Stimulated activated naive CD8-positive, alpha-beta T cell treated with anti-CD3 and anti-CD28 coated beads, Interleukin-15, Interleukin-2, amounts not matched to agents 100 ng/mL and 50 ng/mL, for 24 hours (primary cell): ENCODE results near the gene NLGN4Y.

ENCODE experiments used
- H3K27ac Mint-ChIP-seq: one replicate; pipeline ENCODE4 v1.8.0; 2021; ENCODE audit warnings: mild to moderate bottlenecking, mixed read lengths
- H3K27me3 Mint-ChIP-seq: one replicate; pipeline ENCODE4 v1.8.0; 2021; ENCODE audit warnings: mixed read lengths
- H3K36me3 Mint-ChIP-seq: one replicate; pipeline ENCODE4 v1.8.0; 2021; ENCODE audit warnings: low read depth, mixed read lengths
- H3K4me1 Mint-ChIP-seq: one replicate; pipeline ENCODE4 v1.8.0; 2021; ENCODE audit warnings: low read depth, mixed read lengths
- H3K4me3 Mint-ChIP-seq: one replicate; pipeline ENCODE4 v1.8.0; 2021; ENCODE audit warnings: mild to moderate bottlenecking, mixed read lengths
- H3K9me3 Mint-ChIP-seq: one replicate; pipeline ENCODE4 v1.8.0; 2021; ENCODE audit warnings: mixed read lengths

The NLGN4Y gene

GRCh38 chrY:14524272-14525231 is at the start of gene NLGN4Y:
TSS of gene NLGN4Y (plus strand) at chrY:14524529. CDS start at chrY:14622120, 97,591 bp downstream.
- no peaks in the 10 kb centered on the region for H3K36me3 Mint-ChIP-seq
- no peaks in the 10 kb centered on the region for H3K4me1 Mint-ChIP-seq
- H3K27ac Mint-ChIP-seq: no peak within 1 kb of the TSS
- peak within 1 kb of the TSS; percentile 72 for H3K4me3 Mint-ChIP-seq
- no peaks in the 10 kb centered on the region for H3K9me3 Mint-ChIP-seq
- H3K27me3 Mint-ChIP-seq: peaks cover 28% of the 10 kb centered on the region

DNA sequence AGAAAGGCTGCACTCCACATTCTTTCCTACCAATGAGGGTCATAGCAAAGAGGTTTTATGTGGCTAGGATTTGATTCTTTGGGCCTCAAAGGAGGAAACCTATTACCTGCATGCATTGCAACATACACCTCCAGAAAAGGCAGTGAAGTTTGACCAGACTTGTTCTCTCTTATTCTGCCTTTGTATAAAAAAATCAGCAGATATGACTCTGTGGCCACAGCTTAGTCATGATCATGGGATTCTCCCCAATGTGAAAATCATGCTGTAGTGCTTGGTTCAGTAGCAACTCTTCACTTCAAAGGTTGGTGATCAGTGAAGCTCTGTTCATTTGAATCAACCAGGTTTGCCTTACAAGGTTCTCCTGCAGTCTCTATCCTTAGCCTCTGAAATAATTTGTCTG is 38.4 kb upstream of the NLGN4Y start:
- Mint-ChIP-seq H3K4me1 (no peaks in the 10 kb centered on the region), H3K9me3 (no peaks in the 10 kb centered on the region), H3K27me3 (no peaks in the 10 kb centered on the region), H3K27ac (no peak overlapping the region), H3K4me3 (no peak overlapping the region), H3K36me3 (no peaks in the 10 kb centered on the region)

DNA sequence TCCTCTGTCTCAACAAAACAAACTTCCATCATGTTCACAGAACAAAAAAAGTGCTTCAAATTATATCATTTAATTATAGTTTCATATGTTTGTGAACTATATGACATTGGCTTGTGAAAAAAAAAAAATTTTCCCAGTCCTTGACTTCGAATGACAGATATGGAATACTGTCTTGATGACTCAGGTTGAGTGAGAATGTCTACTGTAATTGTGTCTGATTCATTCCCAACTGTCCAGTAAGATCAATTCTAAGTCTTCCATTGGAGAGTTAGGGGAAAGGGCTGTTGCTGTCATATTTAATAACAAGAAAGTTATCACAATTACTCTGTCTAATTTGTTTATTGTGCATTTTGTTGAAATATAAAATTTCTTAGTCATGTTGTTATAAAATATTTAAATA is 34.1 kb upstream of the NLGN4Y start:
- Mint-ChIP-seq H3K27ac (no peak overlapping the region), H3K4me1 (no peaks in the 10 kb centered on the region), H3K36me3 (no peaks in the 10 kb centered on the region), H3K9me3 (no peaks in the 10 kb centered on the region), H3K4me3 (no peak overlapping the region), H3K27me3 (no peaks in the 10 kb centered on the region)

DNA sequence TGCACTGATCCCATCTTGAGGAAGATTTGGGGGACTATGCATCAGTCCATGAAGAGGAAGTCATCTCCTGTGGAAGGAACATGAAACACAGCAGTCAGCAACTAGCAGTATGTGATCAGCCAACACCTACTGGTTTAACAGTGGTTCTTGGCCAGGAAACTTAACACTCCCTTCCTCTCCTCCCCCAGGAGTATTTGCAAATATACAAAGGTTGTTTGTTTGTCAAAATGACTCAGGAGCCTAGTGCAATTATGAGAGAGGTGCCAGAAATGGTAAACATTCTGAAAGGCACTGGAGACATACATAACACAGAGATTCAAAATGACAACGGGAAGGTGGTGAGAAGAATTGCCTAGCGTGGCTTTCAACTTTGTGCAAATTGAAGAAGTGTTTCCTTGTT is 26.3 kb upstream of the NLGN4Y start:
- Mint-ChIP-seq H3K9me3 (no peaks in the 10 kb centered on the region), H3K27ac (no peak overlapping the region), H3K4me1 (no peaks in the 10 kb centered on the region), H3K36me3 (no peaks in the 10 kb centered on the region), H3K4me3 (no peak overlapping the region), H3K27me3 (no peaks in the 10 kb centered on the region)

GRCh38 chrY:14504592-14504991 is 19.7 kb upstream of the NLGN4Y start:
- Mint-ChIP-seq H3K36me3 (no peaks in the 10 kb centered on the region), H3K9me3 (peaks cover 4% of the 10 kb centered on the region), H3K4me3 (no peak overlapping the region), H3K27me3 (no peaks in the 10 kb centered on the region), H3K4me1 (no peaks in the 10 kb centered on the region), H3K27ac (no peak overlapping the region)

DNA sequence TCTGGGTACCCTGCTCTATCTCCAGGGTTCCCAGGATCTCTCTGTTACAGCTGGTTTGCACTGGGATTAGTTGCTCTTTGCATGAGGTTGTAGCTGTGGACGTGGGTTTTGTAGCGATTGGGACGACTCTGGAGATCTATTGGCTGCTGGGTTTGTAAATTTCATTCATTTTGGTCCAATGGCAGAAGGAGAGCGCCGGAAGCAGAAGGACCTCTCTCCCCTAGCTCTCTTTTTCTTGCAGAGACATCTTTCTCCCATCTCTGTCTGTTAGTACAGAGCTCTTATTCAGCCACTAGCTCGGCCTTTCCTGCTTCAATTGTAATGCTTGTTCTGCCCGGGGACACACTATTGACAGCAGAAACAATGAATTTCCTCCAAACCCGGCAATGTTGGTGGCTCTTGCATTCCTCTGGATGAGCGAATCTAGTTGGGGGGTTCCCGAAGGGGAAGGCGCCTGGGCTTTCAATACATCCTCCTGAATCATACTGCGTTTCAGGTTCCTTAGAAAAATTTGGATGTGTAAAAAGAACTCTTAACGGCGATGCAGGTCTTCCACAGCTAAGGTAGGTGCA is 1.9 kb upstream of the NLGN4Y start:
- H3K4me3 Mint-ChIP-seq: no peak overlapping the region

GRCh38 chrY:14523491-14524271 is 648 bp upstream of the NLGN4Y start:
- peaks cover 28% of the 10 kb centered on the region for H3K27me3 Mint-ChIP-seq
- H3K9me3 Mint-ChIP-seq: no peaks in the 10 kb centered on the region
- H3K27ac Mint-ChIP-seq: no peak overlapping the region
- H3K36me3 Mint-ChIP-seq: no peaks in the 10 kb centered on the region
- H3K4me1 Mint-ChIP-seq: no peaks in the 10 kb centered on the region
- peak overlapping the region; percentile 54 for H3K4me3 Mint-ChIP-seq

More for the DNA sequence above, 1.9 kb upstream of the NLGN4Y start:
- no peak overlapping the region for H3K27ac Mint-ChIP-seq
- H3K36me3 Mint-ChIP-seq: no peaks in the 10 kb centered on the region
- H3K9me3 Mint-ChIP-seq: no peaks in the 10 kb centered on the region
- H3K27me3 Mint-ChIP-seq: peaks cover 28% of the 10 kb centered on the region
- H3K4me1 Mint-ChIP-seq: no peaks in the 10 kb centered on the region

DNA sequence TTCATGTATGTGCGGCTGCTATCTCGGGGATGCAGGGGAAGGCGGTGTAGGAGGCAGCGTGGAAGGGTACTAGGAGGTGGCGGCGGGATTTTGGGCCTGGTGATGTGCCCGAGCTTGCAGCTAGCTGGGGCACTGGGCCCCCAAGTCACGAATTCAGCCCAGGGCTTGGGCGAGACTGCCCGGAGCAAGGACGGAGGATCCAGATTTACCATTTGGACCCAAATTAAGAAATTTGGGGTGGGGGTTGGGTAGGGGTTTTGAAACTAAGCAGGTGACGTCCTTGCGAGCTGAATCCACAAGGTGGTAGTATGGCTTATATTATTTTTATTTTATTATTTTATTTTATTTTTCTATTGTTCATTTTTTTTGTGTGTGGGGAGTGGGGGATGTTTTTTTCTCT is 986 bp downstream of the NLGN4Y start:
- H3K4me3 Mint-ChIP-seq: peak overlapping the region; percentile 72
- H3K4me1 Mint-ChIP-seq: no peaks in the 10 kb centered on the region
- no peak overlapping the region for H3K27ac Mint-ChIP-seq
- no peaks in the 10 kb centered on the region for H3K9me3 Mint-ChIP-seq
- peaks cover 27% of the 10 kb centered on the region for H3K27me3 Mint-ChIP-seq
- H3K36me3 Mint-ChIP-seq: no peaks in the 10 kb centered on the region

DNA sequence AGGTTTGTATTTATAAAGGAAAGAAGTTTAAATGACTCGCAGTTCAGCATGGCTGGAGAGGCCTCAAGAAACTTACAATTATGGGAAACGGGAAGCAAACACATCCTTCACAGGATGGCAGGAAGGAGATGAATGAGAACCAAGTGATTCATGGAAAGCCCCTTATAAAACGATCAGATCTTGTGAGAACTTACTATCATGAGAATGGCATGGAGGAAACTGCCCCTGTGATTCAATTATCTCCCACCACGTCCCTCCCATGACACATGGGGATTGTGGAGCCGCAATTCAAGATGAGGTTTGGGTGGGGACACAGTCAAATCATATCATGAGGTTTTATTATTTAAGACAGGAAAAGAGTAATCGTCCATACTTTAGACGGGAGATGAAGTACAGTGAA is 4.0 kb downstream of the NLGN4Y start:
- Mint-ChIP-seq H3K27me3 (peaks cover 17% of the 10 kb centered on the region), H3K4me3 (no peak overlapping the region), H3K27ac (no peak overlapping the region), H3K4me1 (no peaks in the 10 kb centered on the region), H3K9me3 (no peaks in the 10 kb centered on the region), H3K36me3 (no peaks in the 10 kb centered on the region)

- no peaks in the 10 kb centered on the region for H3K36me3 Mint-ChIP-seq
- no peak overlapping the region for H3K4me3 Mint-ChIP-seq
- no peaks in the 10 kb centered on the region for H3K27me3 Mint-ChIP-seq
- no peaks in the 10 kb centered on the region for H3K9me3 Mint-ChIP-seq
- H3K27ac Mint-ChIP-seq: no peak overlapping the region
- H3K4me1 Mint-ChIP-seq: no peaks in the 10 kb centered on the region
These were observed 12.4 kb downstream of the NLGN4Y start for GRCh38 chrY:14536703-14537102.

DNA sequence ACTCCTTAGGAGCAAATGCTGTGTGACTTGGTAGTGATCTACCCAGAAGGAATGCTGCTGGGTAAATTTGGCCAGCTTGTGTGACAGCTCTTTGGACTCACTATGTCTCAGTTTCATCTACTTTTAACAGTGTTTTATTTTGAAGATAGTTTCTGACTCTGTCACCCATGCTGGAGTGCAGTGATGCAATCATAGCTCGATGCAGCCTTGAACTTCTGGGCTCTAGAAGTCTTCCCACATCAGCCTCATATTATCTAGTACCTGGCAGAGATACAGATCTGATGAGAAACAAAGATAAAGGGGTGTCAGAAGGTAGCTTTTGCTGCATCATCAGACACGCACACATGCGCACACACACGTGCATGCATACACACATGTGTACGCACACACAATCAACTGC is 19.2 kb downstream of the NLGN4Y start:
- H3K27me3 Mint-ChIP-seq: no peaks in the 10 kb centered on the region
- no peaks in the 10 kb centered on the region for H3K9me3 Mint-ChIP-seq
- no peak overlapping the region for H3K4me3 Mint-ChIP-seq
- H3K27ac Mint-ChIP-seq: no peak overlapping the region
- no peaks in the 10 kb centered on the region for H3K36me3 Mint-ChIP-seq
- H3K4me1 Mint-ChIP-seq: no peaks in the 10 kb centered on the region

DNA sequence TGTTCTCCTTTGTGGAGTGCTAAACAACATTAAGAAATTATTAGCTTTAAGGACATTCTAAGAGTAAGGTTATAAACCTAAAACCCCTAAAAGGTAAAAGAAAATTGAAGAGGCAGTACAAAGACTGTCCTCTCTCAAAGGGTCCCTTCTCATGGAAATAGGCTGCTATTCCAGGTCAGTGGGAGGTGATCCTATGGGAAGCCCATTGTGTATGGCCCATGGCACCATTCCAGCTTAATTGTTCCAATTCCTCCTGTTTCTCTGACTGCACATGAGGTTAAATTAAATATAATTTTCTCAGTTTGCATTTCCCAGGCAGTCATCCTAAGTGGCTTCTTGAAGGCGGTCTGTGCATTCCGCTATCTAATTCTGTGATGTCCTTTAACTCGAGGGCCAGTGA is 57.0 kb downstream of the NLGN4Y start:
- Mint-ChIP-seq H3K27me3 (no peaks in the 10 kb centered on the region), H3K4me3 (no peak overlapping the region), H3K36me3 (no peaks in the 10 kb centered on the region), H3K9me3 (peaks cover 4% of the 10 kb centered on the region), H3K4me1 (no peaks in the 10 kb centered on the region), H3K27ac (no peak overlapping the region)

- no peaks in the 10 kb centered on the region for H3K27me3 Mint-ChIP-seq
- no peak overlapping the region for H3K27ac Mint-ChIP-seq
- no peak overlapping the region for H3K4me3 Mint-ChIP-seq
- H3K4me1 Mint-ChIP-seq: no peaks in the 10 kb centered on the region
- H3K36me3 Mint-ChIP-seq: no peaks in the 10 kb centered on the region
- H3K9me3 Mint-ChIP-seq: peaks cover 4% of the 10 kb centered on the region
These were observed 62.4 kb downstream of the NLGN4Y start for GRCh38 chrY:14586725-14587124.

DNA sequence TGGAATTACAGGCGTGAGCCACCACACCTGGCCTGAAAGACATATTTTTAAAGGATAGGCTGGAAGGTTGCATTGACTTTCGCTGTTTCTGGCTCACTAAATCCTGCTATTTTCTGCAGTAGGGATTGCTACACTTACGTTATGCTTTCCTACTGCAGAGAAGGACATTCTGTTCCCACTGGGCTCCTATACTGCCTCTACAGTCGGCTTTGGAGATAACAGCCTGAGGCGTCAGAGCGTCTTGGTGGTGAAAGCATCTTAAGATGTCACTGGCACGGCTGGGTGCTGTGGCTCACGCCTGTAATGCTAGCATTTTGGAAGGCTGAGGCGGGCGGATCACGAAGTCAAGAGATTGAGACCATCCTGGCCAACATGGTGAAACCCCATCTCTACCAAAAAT is 77.0 kb downstream of the NLGN4Y start:
- Mint-ChIP-seq H3K9me3 (no peaks in the 10 kb centered on the region), H3K4me1 (no peaks in the 10 kb centered on the region), H3K36me3 (no peaks in the 10 kb centered on the region), H3K27me3 (no peaks in the 10 kb centered on the region), H3K4me3 (no peak overlapping the region), H3K27ac (no peak overlapping the region)

- Mint-ChIP-seq H3K9me3 (peaks cover 7% of the 10 kb centered on the region), H3K27me3 (no peaks in the 10 kb centered on the region), H3K36me3 (no peaks in the 10 kb centered on the region), H3K4me1 (no peaks in the 10 kb centered on the region), H3K27ac (no peak overlapping the region), H3K4me3 (no peak overlapping the region)
These were observed 93.3 kb downstream of the NLGN4Y start for GRCh38 chrY:14617625-14618024.
